Adrenal gland (tissue), 12 donors: ENCODE measurements around the gene SYT1. TPM values are rescaled to one million over a fixed set of nuclear protein-coding genes. Genes with fewer than 3 reads are reported as not detected.

Source experiments
- DNase-seq, 7 donors: peaks; one replicate each; pipeline ENCODE4 v3.0.0-alpha.2; 2019 to 2020
- H3K27ac ChIP-seq, 5 donors: fragments of 200-600 bp; sonication (generic) in 4 of 5; 1 replicate in 3 of 5; 2 replicates in 2 of 5; pipeline versions ENCODE4 v1.5.1 to v1.8.0; 2016 to 2020; ENCODE audit warnings: mild to moderate bottlenecking in 1 of 5
- H3K27me3 ChIP-seq: fragments of 200-600 bp; 2 replicates; pipeline ENCODE4 v1.8.0; 2021
- H3K36me3 ChIP-seq, 2 donors: fragments of 200-600 bp; replicated peaks in 1 of 2; 1 replicate in 1 of 2; 2 replicates in 1 of 2; pipeline versions ENCODE4 v1.5.1 to v1.8.0; 2018 to 2022
- H3K4me1 ChIP-seq, 2 donors: fragments of 200-600 bp; replicated peaks in 1 of 2; 1 replicate in 1 of 2; 2 replicates in 1 of 2; pipeline versions ENCODE4 v1.5.1 to v1.8.0; 2018 to 2021
- H3K4me3 ChIP-seq, 4 donors: fragments of 200-600 bp; sonication (generic) in 3 of 4; one replicate each; pipeline ENCODE4 v1.5.1; 2016 to 2018
- H3K9me3 ChIP-seq, 3 donors: fragments of 200-600 bp; sonication (generic) in 1 of 3; replicated peaks in 1 of 3; 1 replicate in 2 of 3; 2 replicates in 1 of 3; pipeline versions ENCODE4 v1.5.1 to v1.8.0; 2016 to 2021
- CTCF ChIP-seq, 6 experiments: fragments of 450-650 bp in 4 of 6; fragments of 200-600 bp in 2 of 6; sonication (generic) in 1 of 6; IDR thresholded peaks; 1 replicate in 5 of 6; 2 replicates in 1 of 6; pipeline versions ENCODE4 v1.5.1 to v1.8.0; 2016 to 2021; ENCODE audit warnings: antibody characterized with exemption in 6 of 6, mild to moderate bottlenecking in 2 of 6, moderate library complexity in 1 of 6
- POLR2A ChIP-seq, 2 donors: fragments of 450-650 bp; IDR thresholded peaks; one replicate each; pipeline ENCODE4 v1.6.1; 2017; ENCODE audit warnings: antibody characterized with exemption in 2 of 2, mild to moderate bottlenecking in 2 of 2, moderate library complexity in 1 of 2
- WGBS, 4 donors: extraction: QIAGEN DNeasy Blood & Tissue Kit in 2 of 4; methylation state at CpG; one replicate each; pipeline versions ENCODE4 v1.1.5 to v1.1.7; 2013 to 2017; 5-methylcytosine and 5-hydroxymethylcytosine counted together
- intact Hi-C, 2 donors: fragments of 100-400 bp; cut with DNase I; formaldehyde crosslinking; loops; one replicate each; pipeline versions ENCODE4 v1.14.1 to v1.15.0; 2022 to 2023
- polyA plus RNA-seq, 3 donors: library from polyadenylated mRNA; stranded (reverse); fragments of 200-250 nt in 2 of 3; fragments of 350-450 nt in 1 of 3; fragmentation: Illumina TruSeq in 1 of 3; extraction: RNeasy Lipid Tissue Mini Kit (QIAGEN cat#74804) in 1 of 3; gene quantifications; one replicate each; pipeline ENCODE4 v1.2.3, GENCODE V29; 2013 to 2014
- total RNA-seq, 9 donors: library from RNA; depleted of rRNA in 4 of 9; stranded (reverse); fragments of >200 nt in 4 of 9; fragments of 120-200 nt in 1 of 9; fragmentation: NEBNext Ultra II Directional in 1 of 9; extraction: Animal tissue kit (Norgen Biotek cat#: 25700) in 1 of 9; gene quantifications; one replicate each; pipeline versions ENCODE4 v1.1.0 to v1.2.4, GENCODE V29; 2013 to 2023
- donor health status: healthy with polysubstance abuse.
- donor health status: Bipolar disorder and iron deficiency.
- donor health status: DM: yes; HTN: yes; CAD: no.
- donor health status: DM: no; HTN: no; CAD: no.
- donor health status: DM: no; HTN: no; CAD: no.
- donor health status: DM: yes; HTN: yes; CAD: no.

SYT1 gene
- total and polyA plus RNA-seq, 12 donors, result 0.42 to 22.3 (median 4.6) TPM

GRCh38 chr12:79441534-79441933 is 577.0 kb downstream of the SYT1 start:
- WGBS, 4 donors, result 63 to 83% (median 71%) methylated on average over 4 of the region's 4 CpGs
- no peak for TF ChIP-seq CTCF (IDR thresholded peaks at IDR 0.05)
- no peak for TF ChIP-seq POLR2A (IDR thresholded peaks at IDR 0.05)
- H3K27ac ChIP-seq, result no peak overlapping the region
- H3K27me3 ChIP-seq, result no peaks in the 10 kb centered on the region
- H3K4me3 ChIP-seq, result no peak overlapping the region
- no peaks in the 10 kb centered on the region for H3K9me3 ChIP-seq
- intact Hi-C loops, result no loop called here
- no peak for DNase-seq
- H3K4me1 ChIP-seq, result peaks cover 4 to 7% of the 10 kb centered on the region in 2 donors
- H3K36me3 ChIP-seq, result no peaks in the 10 kb centered on the region

- no peak for DNase-seq
- Histone ChIP-seq H3K4me3 (no peak overlapping the region), H3K36me3 (no peaks in the 10 kb centered on the region), H3K9me3 (no peaks in the 10 kb centered on the region), H3K27me3 (no peaks in the 10 kb centered on the region), H3K27ac (no peak overlapping the region), H3K4me1 (peaks cover 4 to 7% of the 10 kb centered on the region in 2 donors)
- no peak for TF ChIP-seq CTCF (IDR thresholded peaks at IDR 0.05)
- TF ChIP-seq POLR2A (IDR thresholded peaks at IDR 0.05), result no peak
- intact Hi-C loops, result no loop called here
Observed at GRCh38 chr12:79442396-79442795, 577.8 kb downstream of the SYT1 start.

- Histone ChIP-seq H3K27me3 (no peaks in the 10 kb centered on the region), H3K4me1 (peaks cover 4 to 7% of the 10 kb centered on the region in 2 donors), H3K27ac (no peak overlapping the region), H3K9me3 (no peaks in the 10 kb centered on the region), H3K36me3 (no peaks in the 10 kb centered on the region), H3K4me3 (no peak overlapping the region)
- intact Hi-C loops, result no loop called here
- TF ChIP-seq POLR2A (IDR thresholded peaks at IDR 0.05) (no peak), CTCF (IDR thresholded peaks at IDR 0.05) (no peak)
- peak in 2 of 7 donors; percentile 13 to 28 for DNase-seq
Observed at GRCh38 chr12:79444089-79444488, 579.5 kb downstream of the SYT1 start.

GRCh38 chr12:79448816-79449215 is 584.2 kb downstream of the SYT1 start:
- Histone ChIP-seq H3K9me3 (no peaks in the 10 kb centered on the region), H3K27me3 (no peaks in the 10 kb centered on the region), H3K4me1 (peaks cover 15 to 32% of the 10 kb centered on the region in 2 donors), H3K27ac (peak overlapping the region in 4 of 5 donors; percentile 11 to 59 (median 40)), H3K4me3 (peak overlapping the region in 1 of 4 donors; percentile 26), H3K36me3 (no peaks in the 10 kb centered on the region)
- peak; percentile 30 to 65 (median 51) for DNase-seq
- 49 to 66% (median 58%) methylated on average over 11 of the region's 11 CpGs for WGBS, 4 donors
- intact Hi-C loops, result no loop called here
- TF ChIP-seq POLR2A (IDR thresholded peaks at IDR 0.05), result peak in 1 of 2 donors; percentile 38
- TF ChIP-seq CTCF (IDR thresholded peaks at IDR 0.05), result peak in 1 of 6 experiments; percentile 20
